Endothelial cell of umbilical vein (primary cell): ENCODE data around the gene COPE. TPM values are rescaled to one million over a fixed set of nuclear protein-coding genes. Genes with fewer than 3 reads are reported as not detected.

Source experiments
- BruUV-seq: library from RNA; stranded (reverse); fragments of 400-500 nt; replicated peaks from 2 replicates; lab custom pipeline; 2021; lab: Mats Ljungman, UMichigan
- CTCF ChIA-PET: fragments of 300-600, 350-600 bp; sonication (Branson Sonifier 250); formaldehyde crosslinking; loops from one replicate; lab custom pipeline; 2021; ENCODE audit warnings: antibody characterized with exemption, inconsistent platforms; lab: Charles Lee
- POLR2A ChIA-PET: fragments of 300-600, 350-600 bp; sonication (Branson Sonifier 250); formaldehyde crosslinking; loops from one replicate; lab custom pipeline; 2021; ENCODE audit warnings: antibody characterized with exemption, inconsistent platforms; lab: Charles Lee
- DNase-seq: peaks from one replicate; pipeline ENCODE4 v3.0.0-alpha.2; 2011; ENCODE audit warnings: low read depth, low spot score
- FAIRE-seq: peaks from 2 replicates; lab custom pipeline; 2011; peaks lifted over from hg19 to GRCh38; lab: Jason Lieb, UNC
- H2AFZ ChIP-seq: 2 replicates; pipeline ENCODE4 v1.6.0; 2012; ENCODE audit warnings: low read depth, low read length, control low read depth, inconsistent platforms
- H3K27ac ChIP-seq: 2 replicates; pipeline ENCODE4 v1.5.1; 2011; ENCODE audit warnings: low read depth, mild to moderate bottlenecking, control low read depth, low read length, moderate library complexity; ENCODE audit not compliant: insufficient read depth
- H3K27me3 ChIP-seq, 2 experiments: 2 replicates each; pipeline versions ENCODE4 v1.6.0 to v1.6.1; 2011; ENCODE audit warnings: low read length in 2 of 2, mixed read lengths in 1 of 2; ENCODE audit not compliant: control insufficient read depth in 2 of 2, insufficient read depth in 2 of 2
- H3K36me3 ChIP-seq, 2 experiments: 2 replicates in 1 of 2; 3 replicates in 1 of 2; pipeline ENCODE4 v1.5.1; 2011; ENCODE audit warnings: low read length in 2 of 2, mild to moderate bottlenecking in 1 of 2, moderate library complexity in 1 of 2; ENCODE audit not compliant: control insufficient read depth in 2 of 2, insufficient read depth in 2 of 2; ENCODE audit errors: extremely low read depth in 1 of 2
- H3K4me1 ChIP-seq: 3 replicates; pipeline ENCODE4 v1.5.1; 2011; ENCODE audit warnings: mild to moderate bottlenecking, low read length; ENCODE audit not compliant: control insufficient read depth, insufficient read depth; ENCODE audit errors: extremely low read depth
- H3K4me2 ChIP-seq: 2 replicates; pipeline ENCODE4 v1.6.1; 2011; ENCODE audit warnings: low read length, control low read depth, mixed read lengths; ENCODE audit not compliant: insufficient read depth
- H3K4me3 ChIP-seq, 3 experiments: fragments of 200-600 bp in 1 of 3; sonication (generic), shearing (Covaris generic) in 1 of 3; replicated peaks in 1 of 3; 2 replicates each; pipeline ENCODE4 v1.5.1; 2011 to 2016; ENCODE audit warnings: control low read depth in 3 of 3, low read length in 3 of 3, mild to moderate bottlenecking in 2 of 3, inconsistent platforms in 1 of 3, low read depth in 1 of 3, moderate library complexity in 1 of 3; ENCODE audit not compliant: insufficient read depth in 1 of 3
- H3K79me2 ChIP-seq: 2 replicates; pipeline ENCODE4 v1.6.0; 2012; ENCODE audit warnings: low read length, inconsistent platforms; ENCODE audit not compliant: control insufficient read depth, insufficient read depth
- H3K9ac ChIP-seq: replicated peaks from 2 replicates; pipeline ENCODE3; 2011; ENCODE audit warnings: low read length, control low read depth; ENCODE audit not compliant: insufficient read depth; ENCODE audit errors: extremely low read depth
- H3K9me1 ChIP-seq: replicated peaks from 3 replicates; pipeline ENCODE4 v1.6.0; 2011; ENCODE audit warnings: mild to moderate bottlenecking, low read length; ENCODE audit not compliant: control insufficient read depth, insufficient read depth; ENCODE audit errors: extremely low read depth
- H3K9me3 ChIP-seq: replicated peaks from 2 replicates; pipeline ENCODE4 v1.5.1; 2012; ENCODE audit warnings: low read length, inconsistent platforms; ENCODE audit not compliant: control insufficient read depth, insufficient read depth
- H4K20me1 ChIP-seq: replicated peaks from 2 replicates; pipeline ENCODE3; 2011; ENCODE audit warnings: mild to moderate bottlenecking, low read length; ENCODE audit not compliant: control insufficient read depth, insufficient read depth; ENCODE audit errors: extremely low read depth
- EZH2 ChIP-seq: IDR thresholded peaks from 2 replicates; pipeline ENCODE4 v1.6.1; 2012; ENCODE audit warnings: borderline replicate concordance, low read depth, mild to moderate bottlenecking, moderate library complexity, low read length, inconsistent platforms; ENCODE audit not compliant: severe bottlenecking
- FOS ChIP-seq: IDR thresholded peaks from 2 replicates; pipeline ENCODE4 v1.6.1; 2011; ENCODE audit warnings: mild to moderate bottlenecking, low read length, moderate library complexity, borderline replicate concordance; ENCODE audit not compliant: insufficient read depth
- GATA2 ChIP-seq: IDR thresholded peaks from 2 replicates; pipeline ENCODE4 v1.7.0; 2011; ENCODE audit warnings: low read depth, mild to moderate bottlenecking, moderate library complexity, mixed read lengths, low read length; ENCODE audit not compliant: insufficient read length, insufficient read depth
- JUN ChIP-seq: IDR thresholded peaks from 2 replicates; pipeline ENCODE4 v1.6.1; 2011; ENCODE audit warnings: borderline replicate concordance, low read depth; ENCODE audit not compliant: insufficient read length, insufficient read depth
- MYC ChIP-seq: IDR thresholded peaks from one replicate; pipeline ENCODE4 v1.6.1; 2011; ENCODE audit warnings: mild to moderate bottlenecking, low read depth, low read length
- POLR2A ChIP-seq: IDR thresholded peaks from 2 replicates; pipeline ENCODE4 v1.6.1; 2012; ENCODE audit warnings: low read depth, mild to moderate bottlenecking, control low read depth, low read length
- POLR2AphosphoS5 ChIP-seq: IDR thresholded peaks from 2 replicates; pipeline ENCODE4 v1.6.1; 2012; ENCODE audit warnings: low read depth, mild to moderate bottlenecking, control low read depth, low read length, moderate library complexity; ENCODE audit not compliant: insufficient read depth
- dilution Hi-C: fragments of 300-500 bp; cut with MboI; formaldehyde crosslinking; loops from one replicate; pipeline ENCODE4 v1.15.0; 2019; ENCODE audit warnings: low sequenced_read_pairs; ENCODE audit not compliant: extremely low pct_ligation_motif_present
- intact Hi-C: fragments of 100-400 bp; cut with micrococcal nuclease; formaldehyde crosslinking; loops from one replicate; pipeline ENCODE4 v1.10.0; 2022
- polyA plus RNA-seq, 4 experiments: library from polyadenylated mRNA; depleted of rRNA in 3 of 4; stranded (reverse) in 3 of 4; unstranded in 1 of 4; fragments of >200 nt; gene quantifications; 2 replicates each; pipeline versions ENCODE4 v1.2.1 to v1.2.3, GENCODE V29; 2011 to 2012; ENCODE audit warnings: missing spikeins in 1 of 4
- total RNA-seq: library from RNA; stranded (reverse); gene quantifications from 2 replicates; pipeline ENCODE4 v1.2.3, GENCODE V29; 2021
- TF ChIP-seq, protein P1 (sequence below): IDR thresholded peaks from 2 replicates; pipeline ENCODE4 v1.6.1; 2011; ENCODE audit not compliant: insufficient read depth, insufficient read length
- TF ChIP-seq, protein P2 (sequence below), 2 donors: IDR thresholded peaks; 1 replicate in 1 of 2; 2 replicates in 1 of 2; pipeline ENCODE4 v1.5.1; 2011; ENCODE audit warnings: low read length in 2 of 2, mild to moderate bottlenecking in 2 of 2, moderate library complexity in 2 of 2, control low read depth in 1 of 2, inconsistent platforms in 1 of 2, low read depth in 1 of 2; ENCODE audit not compliant: insufficient read depth in 1 of 2; ENCODE audit errors: extremely low read depth in 1 of 2

Gene COPE
- total and polyA plus RNA-seq, 2 donors (not counting 3 experiments of a cell fraction or from before 2014, with no cell fraction given) = 252 to 407 TPM

DNA sequence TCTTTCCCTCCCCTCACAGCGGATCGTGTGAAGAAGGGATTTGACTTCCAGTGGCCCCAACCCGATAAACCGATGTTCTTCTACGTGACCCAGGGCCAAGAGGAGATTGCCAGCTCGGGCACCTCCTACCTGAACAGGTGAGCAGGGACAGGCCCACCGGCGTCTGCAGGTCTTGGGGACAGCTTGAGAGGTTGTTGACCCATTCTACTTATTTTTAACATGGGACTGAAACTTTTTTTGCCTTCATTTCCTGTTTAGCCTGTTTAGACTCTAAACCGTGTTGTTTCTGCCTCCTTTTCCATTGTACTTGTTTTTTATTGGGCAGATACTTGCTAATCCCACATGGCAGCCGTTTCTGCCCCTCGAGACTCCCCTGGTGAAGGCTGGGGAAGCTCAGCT lies 58.9 kb downstream of the COPE start:
- Histone ChIP-seq H3K27me3 (no peaks in the 10 kb centered on the region), H3K79me2 (no peaks in the 10 kb centered on the region), H3K4me2 (no peak overlapping the region), H4K20me1 (no peaks in the 10 kb centered on the region), H3K9me3 (no peaks in the 10 kb centered on the region), H3K36me3 (peaks cover 25 to 71% of the 10 kb centered on the region in 2 experiments), H3K4me3 (no peak overlapping the region), H2AFZ (no peak overlapping the region), H3K9me1 (no peaks in the 10 kb centered on the region), H3K27ac (peak overlapping the region; percentile 16), H3K4me1 (peaks cover 11% of the 10 kb centered on the region), H3K9ac (no peak overlapping the region)
- FAIRE-seq (no peak), DNase-seq (no peak)
- POLR2A ChIA-PET = no interaction called here
- dilution Hi-C loops = no loop called here
- no TSS peak for BruUV-seq
- intact Hi-C loops = loop anchor here (10.0 kb wide), 1 partner anchor 54 kb away; the partner anchor contains the start of genes COPE and DDX49
- no peak for TF ChIP-seq GATA2
- no peak for TF ChIP-seq POLR2A
- no peak for TF ChIP-seq MYC
- TF ChIP-seq, protein P1, sequence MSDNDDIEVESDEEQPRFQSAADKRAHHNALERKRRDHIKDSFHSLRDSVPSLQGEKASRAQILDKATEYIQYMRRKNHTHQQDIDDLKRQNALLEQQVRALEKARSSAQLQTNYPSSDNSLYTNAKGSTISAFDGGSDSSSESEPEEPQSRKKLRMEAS = no peak
- no peak for TF ChIP-seq JUN
- TF ChIP-seq, protein P2, sequence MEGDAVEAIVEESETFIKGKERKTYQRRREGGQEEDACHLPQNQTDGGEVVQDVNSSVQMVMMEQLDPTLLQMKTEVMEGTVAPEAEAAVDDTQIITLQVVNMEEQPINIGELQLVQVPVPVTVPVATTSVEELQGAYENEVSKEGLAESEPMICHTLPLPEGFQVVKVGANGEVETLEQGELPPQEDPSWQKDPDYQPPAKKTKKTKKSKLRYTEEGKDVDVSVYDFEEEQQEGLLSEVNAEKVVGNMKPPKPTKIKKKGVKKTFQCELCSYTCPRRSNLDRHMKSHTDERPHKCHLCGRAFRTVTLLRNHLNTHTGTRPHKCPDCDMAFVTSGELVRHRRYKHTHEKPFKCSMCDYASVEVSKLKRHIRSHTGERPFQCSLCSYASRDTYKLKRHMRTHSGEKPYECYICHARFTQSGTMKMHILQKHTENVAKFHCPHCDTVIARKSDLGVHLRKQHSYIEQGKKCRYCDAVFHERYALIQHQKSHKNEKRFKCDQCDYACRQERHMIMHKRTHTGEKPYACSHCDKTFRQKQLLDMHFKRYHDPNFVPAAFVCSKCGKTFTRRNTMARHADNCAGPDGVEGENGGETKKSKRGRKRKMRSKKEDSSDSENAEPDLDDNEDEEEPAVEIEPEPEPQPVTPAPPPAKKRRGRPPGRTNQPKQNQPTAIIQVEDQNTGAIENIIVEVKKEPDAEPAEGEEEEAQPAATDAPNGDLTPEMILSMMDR (IDR thresholded peaks at IDR 0.05; ENCODE audit: extremely low read depth in 1 of 2, insufficient read depth in 1 of 2, low read depth in 1 of 2, low read length in 2 of 2) = no peak
- TF ChIP-seq FOS = no peak
- TF ChIP-seq EZH2 = no peak
- TF ChIP-seq POLR2AphosphoS5 = no peak
- CTCF ChIA-PET = interaction anchor here (1.5 to 2.4 kb wide), 2 partner anchors 12 to 126 kb away, joined by 4 to 24 read pairs; no protein-coding TSS in a partner anchor
